GM12878 (cell line): ENCODE data around the gene CCDC9. TPM values are rescaled to one million over a fixed set of nuclear protein-coding genes. Genes with fewer than 3 reads are reported as not detected.

Experiments used
- HDAC2 ChIP-seq: fragments of 200-600 bp; sonication (generic); IDR thresholded peaks from 2 replicates; pipeline ENCODE4 v1.6.1; 2017
- POLR2AphosphoS2 ChIP-seq: IDR thresholded peaks from 2 replicates; pipeline ENCODE4 v1.6.1; 2011; ENCODE audit warnings: low read depth, mild to moderate bottlenecking, low read length, improper control_type of control experiment, moderate library complexity
- RB1 ChIP-seq: fragments of 450-650 bp; formaldehyde crosslinking; IDR thresholded peaks from 2 replicates; pipeline ENCODE4 v1.6.1; 2017; ENCODE audit warnings: mild to moderate bottlenecking, borderline replicate concordance
- RELA ChIP-seq: fragments of 450-650 bp; IDR thresholded peaks from 2 replicates; pipeline ENCODE4 v1.8.0; 2014; ENCODE audit warnings: borderline replicate concordance; ENCODE audit not compliant: partially characterized antibody
- SMC3 ChIP-seq: IDR thresholded peaks from 2 replicates; pipeline ENCODE4 v1.6.1; 2011; ENCODE audit warnings: low read length, improper control_type of control experiment, borderline replicate concordance
- ZBTB4 ChIP-seq: fragments of 450-650 bp; formaldehyde crosslinking; IDR thresholded peaks from 2 replicates; pipeline ENCODE4 v1.4.0; 2022; ENCODE audit warnings: mild to moderate bottlenecking, moderate library complexity
- polyA plus RNA-seq, 11 experiments: library from polyadenylated mRNA; depleted of rRNA in 4 of 11; unstranded in 6 of 11; stranded (reverse) in 5 of 11; fragments of >200 nt; fragmentation: Nextera tagmentation in 4 of 11; fragmentation: Illumina TruSeq in 1 of 11; extraction: Ambion mirVana in 4 of 11; extraction: Trizol in 1 of 11; gene quantifications; 1 replicate in 1 of 11; 2 replicates in 10 of 11; pipeline versions ENCODE4 v1.2.1 to v1.2.3, GENCODE V29; 2011 to 2016; ENCODE audit warnings: inconsistent platforms in 2 of 11, missing spikeins in 2 of 11, low read depth in 1 of 11
- total RNA-seq, 4 experiments: library from RNA; depleted of rRNA in 3 of 4; stranded (reverse); fragments of >200 nt in 3 of 4; fragmentation: Illumina TruSeq in 1 of 4; extraction: Trizol in 1 of 4; gene quantifications; 2 replicates each; pipeline versions ENCODE4 v1.2.1 to v1.2.3, GENCODE V29; 2013 to 2021
- TF ChIP-seq, protein P1 (sequence below): IDR thresholded peaks from 2 replicates; pipeline ENCODE4 v1.6.1; 2011; ENCODE audit warnings: mild to moderate bottlenecking, low read depth, low read length, moderate library complexity; ENCODE audit not compliant: insufficient replicate concordance

Gene CCDC9
- total and polyA plus RNA-seq, 10 of the 15 experiments (the other 5 are each of a cell fraction or from before 2014, with no cell fraction given), result 0.18 to 17.5 (median 7.1) TPM; not detected in 1

GRCh38 chr19:47221890-47222289 is 34.4 kb upstream of the CCDC9 start (continued):
- TF ChIP-seq, protein P1, sequence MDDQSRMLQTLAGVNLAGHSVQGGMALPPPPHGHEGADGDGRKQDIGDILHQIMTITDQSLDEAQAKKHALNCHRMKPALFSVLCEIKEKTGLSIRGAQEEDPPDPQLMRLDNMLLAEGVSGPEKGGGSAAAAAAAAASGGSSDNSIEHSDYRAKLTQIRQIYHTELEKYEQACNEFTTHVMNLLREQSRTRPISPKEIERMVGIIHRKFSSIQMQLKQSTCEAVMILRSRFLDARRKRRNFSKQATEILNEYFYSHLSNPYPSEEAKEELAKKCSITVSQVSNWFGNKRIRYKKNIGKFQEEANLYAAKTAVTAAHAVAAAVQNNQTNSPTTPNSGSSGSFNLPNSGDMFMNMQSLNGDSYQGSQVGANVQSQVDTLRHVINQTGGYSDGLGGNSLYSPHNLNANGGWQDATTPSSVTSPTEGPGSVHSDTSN, result no peak
- no peak for TF ChIP-seq POLR2AphosphoS2
- TF ChIP-seq HDAC2, result no peak
- no peak for TF ChIP-seq SMC3
- TF ChIP-seq ZBTB4 (CRISPR knock-in tag), result no peak
- TF ChIP-seq RB1, result no peak
- TF ChIP-seq RELA, result no peak
